Right lobe of liver (tissue), 6 donors: Measurements from ENCODE around the gene MRPL20. TPM values are rescaled to one million over a fixed set of nuclear protein-coding genes. Genes with fewer than 3 reads are reported as not detected.
"Not testable (repeated sequence)": the region's sequence is repeated elsewhere in the genome, so short reads cannot be mapped to it uniquely, and the experiment has no call there.

Source experiments
- ATAC-seq, 4 donors: fragments of 200-7000 bp; cut with Tn5 transposase; one replicate each; pipeline ENCODE4 v1.9.1; 2020; ENCODE audit warnings: mild to moderate bottlenecking in 4 of 4, moderate library complexity in 4 of 4
- DNase-seq, 3 donors: peaks; one replicate each; pipeline ENCODE4 v3.0.0-alpha.2; 2020
- H3K27ac ChIP-seq, 3 donors: fragments of 200-600 bp; one replicate each; pipeline ENCODE4 v1.8.0; 2022
- H3K27me3 ChIP-seq, 2 donors: fragments of 200-600 bp; one replicate each; pipeline ENCODE4 v1.8.0; 2022
- H3K36me3 ChIP-seq, 4 donors: fragments of 200-600 bp; sonication (generic) in 1 of 4; one replicate each; pipeline versions ENCODE4 v1.5.1 to v1.8.0; 2017 to 2022; ENCODE audit warnings: control low read depth in 1 of 4
- H3K4me1 ChIP-seq, 4 donors: fragments of 200-600 bp; sonication (generic) in 1 of 4; one replicate each; pipeline versions ENCODE4 v1.5.1 to v1.8.0; 2017 to 2022; ENCODE audit warnings: control low read depth in 1 of 4
- H3K4me3 ChIP-seq, 3 donors: fragments of 200-600 bp; one replicate each; pipeline ENCODE4 v1.8.0; 2022
- H3K9me3 ChIP-seq, 4 donors: fragments of 200-600 bp; sonication (generic) in 1 of 4; one replicate each; pipeline versions ENCODE4 v1.5.1 to v1.8.0; 2017 to 2022; ENCODE audit warnings: control low read depth in 1 of 4
- POLR2A ChIP-seq: fragments of 450-650 bp; IDR thresholded peaks from one replicate; pipeline ENCODE4 v1.6.1; 2017; ENCODE audit warnings: antibody characterized with exemption, mild to moderate bottlenecking
- WGBS: methylation state at CpG from one replicate; pipeline ENCODE4 v1.1.6; 2018; ENCODE audit warnings: low coverage, low lambda C conversion rate; ENCODE audit not compliant: insufficient coverage; ENCODE audit errors: missing lambda C conversion rate; 5-methylcytosine and 5-hydroxymethylcytosine counted together
- intact Hi-C, 2 donors: fragments of 100-400 bp; cut with DNase I; formaldehyde crosslinking; loops; one replicate each; pipeline versions ENCODE4 v1.11.2 to v1.14.1; 2022
- total RNA-seq, 6 experiments: library from RNA; depleted of rRNA in 2 of 6; stranded (reverse); fragments of >200 nt in 2 of 6; fragmentation: NEBNext Ultra II Directional in 3 of 6; extraction: Animal tissue kit (Norgen Biotek cat#: 25700) in 3 of 6; gene quantifications; one replicate each; pipeline versions ENCODE4 v1.1.0 to v1.2.4, GENCODE V29; 2016 to 2023
- TF ChIP-seq, protein P1 (sequence below), 4 donors: fragments of 200-600 bp in 3 of 4; fragments of 450-650 bp in 1 of 4; IDR thresholded peaks; one replicate each; pipeline versions ENCODE4 v1.5.1 to v1.8.0; 2016 to 2022; ENCODE audit warnings: antibody characterized with exemption in 4 of 4, mild to moderate bottlenecking in 2 of 4
- donor health status: DM: no; HTN: yes; CAD: no.
- donor health status: DM: no; HTN: no; CAD: no.
- donor health status: DM: no; HTN: no; CAD: no.
- donor health status: DM: no; HTN: yes; CAD: no.
- donor health status: DM: no; HTN: yes; CAD: no.

Gene MRPL20
- total RNA-seq, 6 experiments from 2014 or later: 44.1 to 91.2 (median 56.5) TPM

DNA sequence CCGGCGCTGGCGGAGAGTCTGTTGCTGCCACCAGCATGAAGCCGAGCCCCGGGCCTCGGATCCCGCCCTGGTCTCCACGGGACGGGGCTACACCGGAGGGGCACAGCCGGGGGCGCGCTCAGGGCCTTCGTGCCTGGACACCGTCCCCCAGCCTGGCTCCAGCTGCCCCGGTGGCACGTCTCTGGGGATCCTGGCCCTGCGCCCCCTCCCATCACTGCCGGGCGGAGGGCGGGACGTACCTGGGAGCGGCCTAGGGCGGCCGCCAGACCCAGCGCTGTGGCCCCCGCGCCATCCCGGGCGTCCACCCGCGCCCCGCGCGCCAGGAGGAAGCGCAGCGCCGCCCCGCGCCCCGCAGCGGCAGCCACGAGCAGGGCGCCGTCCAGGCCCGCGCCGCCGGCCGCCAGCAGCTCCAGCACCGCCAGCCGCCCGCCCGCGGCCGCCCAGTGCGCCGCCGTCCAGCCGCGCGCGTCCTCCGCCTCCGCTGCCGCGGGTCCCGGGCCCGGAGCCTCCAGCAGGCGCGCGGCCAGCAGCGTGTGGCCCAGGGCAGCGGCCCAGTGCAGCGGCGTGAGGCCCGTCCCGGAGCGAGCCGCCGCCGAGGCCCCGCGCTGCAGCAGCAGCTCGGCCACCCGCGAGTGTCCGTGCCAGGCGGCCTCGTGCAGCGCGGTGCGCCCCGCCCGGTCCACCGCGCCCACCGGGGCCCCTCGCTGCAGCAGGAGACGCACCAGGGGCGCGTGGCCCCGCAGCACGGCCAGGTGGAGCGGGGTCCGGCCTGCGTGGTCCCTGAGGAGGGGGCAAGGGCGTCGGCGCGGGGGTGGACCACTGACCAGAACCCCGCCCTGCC, 12.9 kb upstream of the MRPL20 start:
- intact Hi-C loops: no loop called here
- DNase-seq (no peak), ATAC-seq (peak; percentile 69 to 76 (median 74))
- no peak for TF ChIP-seq POLR2A
- TF ChIP-seq, protein P1, sequence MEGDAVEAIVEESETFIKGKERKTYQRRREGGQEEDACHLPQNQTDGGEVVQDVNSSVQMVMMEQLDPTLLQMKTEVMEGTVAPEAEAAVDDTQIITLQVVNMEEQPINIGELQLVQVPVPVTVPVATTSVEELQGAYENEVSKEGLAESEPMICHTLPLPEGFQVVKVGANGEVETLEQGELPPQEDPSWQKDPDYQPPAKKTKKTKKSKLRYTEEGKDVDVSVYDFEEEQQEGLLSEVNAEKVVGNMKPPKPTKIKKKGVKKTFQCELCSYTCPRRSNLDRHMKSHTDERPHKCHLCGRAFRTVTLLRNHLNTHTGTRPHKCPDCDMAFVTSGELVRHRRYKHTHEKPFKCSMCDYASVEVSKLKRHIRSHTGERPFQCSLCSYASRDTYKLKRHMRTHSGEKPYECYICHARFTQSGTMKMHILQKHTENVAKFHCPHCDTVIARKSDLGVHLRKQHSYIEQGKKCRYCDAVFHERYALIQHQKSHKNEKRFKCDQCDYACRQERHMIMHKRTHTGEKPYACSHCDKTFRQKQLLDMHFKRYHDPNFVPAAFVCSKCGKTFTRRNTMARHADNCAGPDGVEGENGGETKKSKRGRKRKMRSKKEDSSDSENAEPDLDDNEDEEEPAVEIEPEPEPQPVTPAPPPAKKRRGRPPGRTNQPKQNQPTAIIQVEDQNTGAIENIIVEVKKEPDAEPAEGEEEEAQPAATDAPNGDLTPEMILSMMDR (IDR thresholded peaks at IDR 0.05): peak in 1 of 4 donors; percentile 36
- Histone ChIP-seq H3K4me3 (peak overlapping the region in 2 of 3 donors; percentile 23 to 26), H3K9me3 (no peaks in the 10 kb centered on the region), H3K27ac (no peak overlapping the region), H3K36me3 (no peaks in the 10 kb centered on the region), H3K27me3 (no peaks in the 10 kb centered on the region), H3K4me1 (no peaks in the 10 kb centered on the region)
- no CpG with 5 or more reads among the region's 112 CpGs for WGBS

GRCh38 chr1:1419363-1419812, 12.3 kb upstream of the MRPL20 start:
- Histone ChIP-seq H3K9me3 (no peaks in the 10 kb centered on the region), H3K36me3 (no peaks in the 10 kb centered on the region), H3K4me1 (no peaks in the 10 kb centered on the region), H3K27me3 (no peaks in the 10 kb centered on the region), H3K27ac (no peak overlapping the region), H3K4me3 (peak overlapping the region in 1 of 3 donors; percentile 26)
- no peak for DNase-seq
- intact Hi-C loops: no loop called here
- ATAC-seq: peak in 1 of 4 donors; percentile 17
- no peak for TF ChIP-seq POLR2A
- TF ChIP-seq, protein P1 (IDR thresholded peaks at IDR 0.05): no peak
- WGBS: 80% methylated on average over 1 of the region's 21 CpGs

DNA sequence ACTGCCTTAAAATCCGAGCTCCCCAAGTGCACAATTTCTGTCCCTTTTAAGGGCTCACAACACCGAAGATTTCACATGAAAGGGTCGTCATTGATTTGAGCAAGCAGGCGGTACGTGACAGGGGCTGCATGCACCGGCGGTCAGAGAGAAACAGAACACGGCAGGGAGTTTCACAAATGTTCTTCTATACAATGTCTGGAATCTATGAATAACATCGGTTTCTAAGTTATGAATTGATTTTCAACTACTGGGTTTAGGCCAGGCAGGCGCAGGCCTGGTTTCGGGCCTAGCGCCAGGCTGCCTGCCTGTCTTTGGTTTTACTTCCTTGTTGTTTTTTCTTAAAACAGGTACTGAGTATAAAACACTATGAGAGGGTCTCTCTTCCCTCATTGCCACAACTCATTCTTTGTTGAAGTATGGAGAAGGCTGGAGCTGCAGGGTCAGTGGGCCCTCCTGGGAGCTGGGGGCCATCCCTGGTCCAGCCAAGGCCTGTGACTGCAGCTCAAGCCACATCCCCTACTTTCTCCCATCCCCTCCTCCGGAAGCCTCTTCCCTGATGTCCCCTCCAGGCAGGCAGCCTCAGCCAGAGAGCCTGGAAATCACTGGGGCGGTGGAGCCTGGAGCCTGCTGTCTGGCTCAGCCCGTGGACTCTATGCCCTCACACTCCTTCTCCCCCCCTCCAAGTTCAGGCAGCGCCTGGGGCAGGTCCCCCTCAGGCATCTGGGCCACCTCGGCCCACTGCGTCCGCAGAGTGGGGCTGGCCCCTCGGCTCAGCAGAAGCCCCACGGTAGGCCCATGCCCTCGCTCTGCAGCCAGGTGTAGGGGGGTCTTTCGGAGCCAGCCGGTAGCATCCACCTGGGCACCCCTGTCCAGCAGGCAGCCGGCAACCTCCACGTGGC, 11.6 kb upstream of the MRPL20 start:
- H3K36me3 ChIP-seq: no peaks in the 10 kb centered on the region
- H3K27ac ChIP-seq: no peak overlapping the region
- DNase-seq: no peak
- 77% methylated on average over 18 of the region's 26 CpGs for WGBS
- no peak overlapping the region for H3K4me3 ChIP-seq
- no peaks in the 10 kb centered on the region for H3K9me3 ChIP-seq
- peak in 1 of 4 donors; percentile 33 for ATAC-seq
- intact Hi-C loops: no loop called here
- TF ChIP-seq POLR2A: no peak
- TF ChIP-seq, protein P1 (IDR thresholded peaks at IDR 0.05): no peak
- no peaks in the 10 kb centered on the region for H3K27me3 ChIP-seq
- H3K4me1 ChIP-seq: no peaks in the 10 kb centered on the region

DNA sequence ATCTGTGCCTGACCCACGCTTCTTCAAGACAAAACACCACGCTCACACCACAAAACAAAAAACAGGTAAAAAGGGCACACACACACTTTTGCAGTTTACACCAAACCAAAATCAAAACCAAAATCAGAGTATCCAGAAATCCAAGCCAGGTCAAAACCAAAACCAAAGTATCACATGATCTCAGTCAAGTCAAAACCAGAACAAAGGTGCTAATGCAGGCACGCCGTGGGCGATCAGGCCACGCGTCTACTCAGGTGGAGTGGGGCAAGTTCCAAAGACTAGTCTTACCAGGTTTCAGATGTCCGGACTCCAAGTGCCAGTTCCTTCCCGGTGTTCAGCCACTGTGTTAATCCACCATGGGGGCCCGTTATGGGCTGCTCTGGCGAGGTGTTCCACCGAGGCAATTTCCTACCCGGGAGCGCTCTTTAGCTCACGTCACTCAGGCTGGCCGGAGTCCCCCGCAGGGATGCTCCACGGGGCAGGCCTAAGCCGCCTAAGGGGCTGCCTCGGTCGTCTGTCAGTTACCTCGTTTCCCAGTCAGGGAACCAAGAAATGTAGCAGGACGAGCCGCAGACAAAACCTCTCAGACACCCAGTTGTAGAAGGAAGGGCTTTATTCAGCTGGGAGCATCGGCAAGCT, 10.9 kb upstream of the MRPL20 start:
- DNase-seq, ATAC-seq, intact Hi-C loops, H3K4me1 ChIP-seq, H3K4me3 ChIP-seq, H3K9me3 ChIP-seq, H3K27ac ChIP-seq, H3K27me3 ChIP-seq, H3K36me3 ChIP-seq: not testable (repeated sequence)
- WGBS: 83% methylated on average over 8 of the region's 25 CpGs

DNA sequence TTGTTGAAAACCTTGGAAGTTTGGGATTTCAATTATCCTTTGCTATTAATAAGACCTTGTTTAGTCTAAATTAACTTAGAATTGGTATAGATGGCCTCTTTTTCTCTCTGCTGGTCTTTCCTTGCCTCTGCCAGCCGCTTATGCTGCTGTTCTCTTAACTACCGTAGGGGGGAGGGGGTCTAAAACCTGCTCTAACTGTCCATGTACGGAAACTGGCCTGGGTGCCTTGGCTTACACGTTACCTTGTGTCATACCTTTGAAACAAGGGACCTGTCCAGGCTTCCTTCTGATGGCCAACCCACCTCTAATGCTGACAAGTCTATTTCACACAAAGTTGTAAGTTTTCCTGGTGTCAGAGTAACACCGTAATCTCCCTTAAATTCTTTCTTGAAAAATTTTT, 10.3 kb upstream of the MRPL20 start:
- not testable (repeated sequence) for H3K9me3 ChIP-seq, H3K36me3 ChIP-seq, H3K27ac ChIP-seq

More for the DNA sequence above, 10.3 kb upstream of the MRPL20 start:
- H3K27me3 ChIP-seq, intact Hi-C loops, H3K4me3 ChIP-seq, DNase-seq, ATAC-seq, H3K4me1 ChIP-seq: not testable (repeated sequence)
- WGBS: 65% methylated on average over 3 of the region's 5 CpGs
